Measurements from ENCODE around the gene MCRIP2. TPM values are rescaled to one million over a fixed set of nuclear protein-coding genes. Genes with fewer than 3 reads are reported as not detected.

Gene MCRIP2
- total RNA-seq, 1 experiment from 2014 or later, result 22.4 TPM

- DNase-seq (ENCODE audit: low spot score), result no peak
- POLR2A ChIA-PET (ENCODE audit: low non-redundant PET), result no interaction called here
- intact Hi-C loops (cut with micrococcal nuclease; ENCODE audit: unreplicated experiment), result no loop called here
Observed at GRCh38 chr16:610513-611381, 30.9 kb upstream of the MCRIP2 start.

GRCh38 chr16:615122-615521, 26.5 kb upstream of the MCRIP2 start:
- TF ChIP-seq CTCF (conservative IDR thresholded peaks at IDR 0.05; ENCODE audit: low read depth, low read length) (no peak), EZH2 (IDR thresholded peaks at IDR 0.05; ENCODE audit: borderline replicate concordance, low read depth, low read length, poor library complexity, severe bottlenecking) (no peak)
- H3K9me3 ChIP-seq (ENCODE audit: low read depth, low read length, poor library complexity, severe bottlenecking), result no peaks in the 10 kb centered on the region
- no peak overlapping the region for H3K4me3 ChIP-seq (ENCODE audit: low read depth, low read length, poor library complexity, severe bottlenecking)
- ChIA-PET CTCF (no interaction called here), POLR2A (ENCODE audit: low non-redundant PET) (no interaction called here)
- no peak for DNase-seq (ENCODE audit: low spot score)
- no peaks in the 10 kb centered on the region for H3K36me3 ChIP-seq (ENCODE audit: insufficient read depth, low read length, poor library complexity, severe bottlenecking)
- H3K4me1 ChIP-seq (ENCODE audit: insufficient read depth, low read length, poor library complexity, severe bottlenecking), result no peaks in the 10 kb centered on the region
- no TSS peak for BruUV-seq (replicated peaks)
- intact Hi-C loops (cut with micrococcal nuclease; ENCODE audit: unreplicated experiment), result no loop called here
- H3K27me3 ChIP-seq (replicated peaks; ENCODE audit: insufficient read depth, low read depth, low read length, poor library complexity), result no peaks in the 10 kb centered on the region
- no peak overlapping the region for H3K27ac ChIP-seq (ENCODE audit: low read depth, low read length, poor library complexity, severe bottlenecking)

More at GRCh38 chr16:610513-611381, 30.9 kb upstream of the MCRIP2 start:
- no peaks in the 10 kb centered on the region for H3K36me3 ChIP-seq (ENCODE audit: insufficient read depth, low read length, poor library complexity, severe bottlenecking)
- no peak overlapping the region for H3K4me3 ChIP-seq (ENCODE audit: low read depth, low read length, poor library complexity, severe bottlenecking)
- H3K27ac ChIP-seq (ENCODE audit: low read depth, low read length, poor library complexity, severe bottlenecking), result no peak overlapping the region
- TF ChIP-seq CTCF (conservative IDR thresholded peaks at IDR 0.05; ENCODE audit: low read depth, low read length) (peak; percentile 55), EZH2 (IDR thresholded peaks at IDR 0.05; ENCODE audit: borderline replicate concordance, low read depth, low read length, poor library complexity, severe bottlenecking) (no peak)
- H3K9me3 ChIP-seq (ENCODE audit: low read depth, low read length, poor library complexity, severe bottlenecking), result no peaks in the 10 kb centered on the region
- H3K4me1 ChIP-seq (ENCODE audit: insufficient read depth, low read length, poor library complexity, severe bottlenecking), result no peaks in the 10 kb centered on the region
- H3K27me3 ChIP-seq (replicated peaks; ENCODE audit: insufficient read depth, low read depth, low read length, poor library complexity), result no peaks in the 10 kb centered on the region
- CTCF ChIA-PET, result no interaction called here
- BruUV-seq (replicated peaks), result no TSS peak

GRCh38 chr16:616733-617586, 24.7 kb upstream of the MCRIP2 start:
- Histone ChIP-seq H3K36me3 (ENCODE audit: insufficient read depth, low read length, poor library complexity, severe bottlenecking) (no peaks in the 10 kb centered on the region), H3K4me1 (ENCODE audit: insufficient read depth, low read length, poor library complexity, severe bottlenecking) (peaks cover 4% of the 10 kb centered on the region), H3K27me3 (replicated peaks; ENCODE audit: insufficient read depth, low read depth, low read length, poor library complexity) (no peaks in the 10 kb centered on the region), H3K9me3 (ENCODE audit: low read depth, low read length, poor library complexity, severe bottlenecking) (no peaks in the 10 kb centered on the region), H3K4me3 (ENCODE audit: low read depth, low read length, poor library complexity, severe bottlenecking) (no peak overlapping the region), H3K27ac (ENCODE audit: low read depth, low read length, poor library complexity, severe bottlenecking) (no peak overlapping the region)
- intact Hi-C loops (cut with micrococcal nuclease; ENCODE audit: unreplicated experiment), result no loop called here
- ChIA-PET CTCF (no interaction called here), POLR2A (ENCODE audit: low non-redundant PET) (no interaction called here)
- no peak for TF ChIP-seq CTCF (conservative IDR thresholded peaks at IDR 0.05; ENCODE audit: low read depth, low read length)
- TF ChIP-seq EZH2 (IDR thresholded peaks at IDR 0.05; ENCODE audit: borderline replicate concordance, low read depth, low read length, poor library complexity, severe bottlenecking), result no peak
- BruUV-seq (replicated peaks), result no TSS peak
- no peak for DNase-seq (ENCODE audit: low spot score)

Measured in A673 (cell line).